ENCODE data around the gene ANKMY1. TPM values are rescaled to one million over a fixed set of nuclear protein-coding genes. Genes with fewer than 3 reads are reported as not detected.

The ANKMY1 gene
- total RNA-seq, 1 experiment from 2014 or later = 28.3 TPM

DNA sequence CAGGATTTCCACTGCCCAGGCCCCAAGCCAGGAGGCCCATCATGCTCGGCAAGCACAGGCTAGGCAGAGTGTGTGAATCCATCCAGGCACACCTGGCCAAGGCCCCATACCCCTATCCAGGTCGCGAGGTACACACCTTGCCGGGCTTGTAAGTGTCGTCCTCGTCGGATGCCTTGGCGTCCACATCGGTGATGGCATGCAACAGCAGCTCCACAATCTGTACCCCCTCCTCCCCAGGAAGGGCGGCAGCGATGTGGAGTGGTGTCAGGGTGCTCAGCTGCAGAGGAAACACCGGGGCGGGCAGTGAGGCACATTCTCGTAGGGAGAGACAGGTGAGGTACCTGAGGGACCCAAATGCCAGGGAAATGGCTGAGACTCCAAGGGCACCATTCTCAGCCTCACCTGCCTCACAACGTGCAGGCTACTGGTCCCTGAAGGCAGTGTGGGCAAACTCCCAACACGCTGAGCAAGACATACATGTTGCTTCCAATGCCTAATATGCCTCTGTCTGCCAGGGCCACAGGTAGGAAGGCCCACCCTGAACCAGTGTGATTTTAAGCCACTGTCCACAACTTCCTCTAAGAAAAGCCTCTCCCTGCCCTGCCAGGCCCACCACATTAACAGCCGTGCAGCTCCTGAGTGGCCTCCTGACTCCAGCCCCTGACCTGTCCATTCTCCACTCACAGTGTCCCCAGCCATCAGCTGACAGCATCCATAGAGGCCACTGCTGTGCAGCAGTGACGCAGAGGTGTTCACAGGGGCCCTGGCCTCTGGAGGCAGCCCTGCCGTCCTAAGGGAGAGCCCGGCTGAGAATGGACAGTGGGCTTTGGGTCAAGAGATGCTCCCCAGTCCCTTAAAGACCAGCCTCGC lies 44.9 kb downstream of the ANKMY1 start:
- H3K9me2 ChIP-seq (ENCODE audit: insufficient read depth) = no peaks in the 10 kb centered on the region
- no peak overlapping the region for H2AFZ ChIP-seq (ENCODE audit: low read depth, low read length, poor library complexity, severe bottlenecking)
- H3K36me3 ChIP-seq (ENCODE audit: control insufficient read depth in 1 of 2, insufficient read depth in 2 of 2, low read length in 2 of 2) = no peaks in the 10 kb centered on the region; a peak in 1 of 4 replicates
- TF ChIP-seq FOSL1 (IDR thresholded peaks at IDR 0.05; ENCODE audit: low read depth) = no peak
- no peak for TF ChIP-seq SRF (IDR thresholded peaks at IDR 0.05; ENCODE audit: low read depth)
- no peak for TF ChIP-seq EZH2phosphoT487 (IDR thresholded peaks at IDR 0.05; ENCODE audit: borderline replicate concordance)
- TF ChIP-seq POLR2A (IDR thresholded peaks at IDR 0.05; ENCODE audit: borderline replicate concordance, extremely low read depth, insufficient read depth, insufficient read length) = no peak
- no peak for TF ChIP-seq YY1 (IDR thresholded peaks at IDR 0.05; ENCODE audit: extremely low read depth, insufficient replicate concordance, low read depth, low read length)
- no peak for TF ChIP-seq ELF1 (IDR thresholded peaks at IDR 0.05; ENCODE audit: borderline replicate concordance, low read depth)
- TF ChIP-seq, protein P1, sequence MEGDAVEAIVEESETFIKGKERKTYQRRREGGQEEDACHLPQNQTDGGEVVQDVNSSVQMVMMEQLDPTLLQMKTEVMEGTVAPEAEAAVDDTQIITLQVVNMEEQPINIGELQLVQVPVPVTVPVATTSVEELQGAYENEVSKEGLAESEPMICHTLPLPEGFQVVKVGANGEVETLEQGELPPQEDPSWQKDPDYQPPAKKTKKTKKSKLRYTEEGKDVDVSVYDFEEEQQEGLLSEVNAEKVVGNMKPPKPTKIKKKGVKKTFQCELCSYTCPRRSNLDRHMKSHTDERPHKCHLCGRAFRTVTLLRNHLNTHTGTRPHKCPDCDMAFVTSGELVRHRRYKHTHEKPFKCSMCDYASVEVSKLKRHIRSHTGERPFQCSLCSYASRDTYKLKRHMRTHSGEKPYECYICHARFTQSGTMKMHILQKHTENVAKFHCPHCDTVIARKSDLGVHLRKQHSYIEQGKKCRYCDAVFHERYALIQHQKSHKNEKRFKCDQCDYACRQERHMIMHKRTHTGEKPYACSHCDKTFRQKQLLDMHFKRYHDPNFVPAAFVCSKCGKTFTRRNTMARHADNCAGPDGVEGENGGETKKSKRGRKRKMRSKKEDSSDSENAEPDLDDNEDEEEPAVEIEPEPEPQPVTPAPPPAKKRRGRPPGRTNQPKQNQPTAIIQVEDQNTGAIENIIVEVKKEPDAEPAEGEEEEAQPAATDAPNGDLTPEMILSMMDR (IDR thresholded peaks at IDR 0.05 in 2 of 3, conservative IDR thresholded peaks at IDR 0.05 in 1 of 3; ENCODE audit: borderline replicate concordance in 1 of 3, insufficient read depth in 1 of 3, low read depth in 2 of 3, low read length in 2 of 3) = no peak
- TF ChIP-seq SP1 (IDR thresholded peaks at IDR 0.05; ENCODE audit: low read depth) = no peak
- TF ChIP-seq CBX3 (IDR thresholded peaks at IDR 0.05; ENCODE audit: low read depth) = no peak
- TF ChIP-seq, protein P2, sequence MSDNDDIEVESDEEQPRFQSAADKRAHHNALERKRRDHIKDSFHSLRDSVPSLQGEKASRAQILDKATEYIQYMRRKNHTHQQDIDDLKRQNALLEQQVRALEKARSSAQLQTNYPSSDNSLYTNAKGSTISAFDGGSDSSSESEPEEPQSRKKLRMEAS (IDR thresholded peaks at IDR 0.05) = no peak
- no peak for TF ChIP-seq EZH2 (IDR thresholded peaks at IDR 0.05)
- intact Hi-C loops (cut with micrococcal nuclease) = loop anchor here (5.0 kb wide), 2 partner anchors 54 to 329 kb away; partner anchors contain the start of gene RNPEPL1
- no peak overlapping the region for H3K4me2 ChIP-seq (ENCODE audit: low read length)
- DNase-seq (ENCODE audit: low read depth, low spot score) = no peak
- BruUV-seq (replicated peaks) = no TSS peak
- ChIA-PET CTCF (interaction anchor here (1.5 kb wide), 1 partner anchor 327 kb away, joined by 17 read pairs; no protein-coding TSS in a partner anchor), POLR2A (no interaction called here), RAD21 (ENCODE audit: low non-redundant PET in 1 of 2, low total read pairs in 2 of 2, uncharacterized antibody in 2 of 2, unreplicated experiment in 2 of 2) (no interaction called here)
- no peaks in the 10 kb centered on the region for H3K9me3 ChIP-seq (ENCODE audit: control insufficient read depth in 1 of 2, insufficient read depth in 1 of 2, low read depth in 1 of 2, low read length in 2 of 2)
- no peak overlapping the region for H3K9ac ChIP-seq (ENCODE audit: low read length)
- no peak overlapping the region for H3K4me3 ChIP-seq (replicated peaks in 1 of 2; ENCODE audit: low read depth in 1 of 2, low read length in 2 of 2)
- H4K20me1 ChIP-seq (ENCODE audit: insufficient read depth) = no peaks in the 10 kb centered on the region
- no peaks in the 10 kb centered on the region for H3K27me3 ChIP-seq (ENCODE audit: insufficient read depth, low read length)
- no peak overlapping the region for H3K27ac ChIP-seq (ENCODE audit: low read depth, low read length)
- no peak for ATAC-seq
- no peaks in the 10 kb centered on the region for H3K79me2 ChIP-seq (ENCODE audit: insufficient read depth, low read length)
- H3K4me1 ChIP-seq (ENCODE audit: control insufficient read depth in 1 of 2, insufficient read depth in 2 of 2, low read length in 2 of 2) = peaks cover 0 to 6% of the 10 kb centered on the region in 2 experiments; a peak in 2 of 4 replicates

Data from HCT116 (cell line).